LNCaP clone FGC (cell line): ENCODE data around the gene GSTA4.

Experiments
- DNase-seq: peaks from one replicate; pipeline ENCODE4 v3.0.0-alpha.2; 2011; ENCODE audit warnings: low read depth
- H3K4me3 ChIP-seq: 2 replicates; pipeline ENCODE4 v1.5.1; 2011; ENCODE audit warnings: mild to moderate bottlenecking, low read depth, low read length, control low read depth
- CTCF ChIP-seq: IDR thresholded peaks from 2 replicates; pipeline ENCODE4 v1.5.1; 2012; ENCODE audit warnings: mild to moderate bottlenecking; ENCODE audit not compliant: control insufficient read depth, insufficient read depth; ENCODE audit errors: extremely low read depth

GSTA4 gene

GRCh38 chr6:52981222-52981900 lies 13.7 kb downstream of the GSTA4 start:
- no peak overlapping the region for H3K4me3 ChIP-seq
- no peak for DNase-seq
- TF ChIP-seq CTCF, result no peak

- no peak for DNase-seq
- H3K4me3 ChIP-seq, result no peak overlapping the region
- TF ChIP-seq CTCF, result no peak
These were observed 18.5 kb downstream of the GSTA4 start for GRCh38 chr6:52976591-52977035.

GRCh38 chr6:52976149-52976548 lies 18.9 kb downstream of the GSTA4 start:
- no peak for DNase-seq
- no peak for TF ChIP-seq CTCF
- H3K4me3 ChIP-seq, result no peak overlapping the region

- no peak for DNase-seq
- no peak for TF ChIP-seq CTCF
These were observed 19.5 kb downstream of the GSTA4 start for GRCh38 chr6:52975580-52975979.

GRCh38 chr6:52972989-52973388 lies 22.1 kb downstream of the GSTA4 start:
- TF ChIP-seq CTCF, result no peak
- no peak for DNase-seq
- no peak overlapping the region for H3K4me3 ChIP-seq

More at GRCh38 chr6:52975580-52975979, 19.5 kb downstream of the GSTA4 start:
- no peak overlapping the region for H3K4me3 ChIP-seq

GRCh38 chr6:52969359-52969758 lies 25.7 kb downstream of the GSTA4 start:
- no peak for DNase-seq
- H3K4me3 ChIP-seq, result no peak overlapping the region
- TF ChIP-seq CTCF, result no peak

- no peak for DNase-seq
- H3K4me3 ChIP-seq, result no peak overlapping the region
These were observed 29.0 kb downstream of the GSTA4 start for GRCh38 chr6:52966101-52966500.

More at GRCh38 chr6:52966101-52966500, 29.0 kb downstream of the GSTA4 start:
- TF ChIP-seq CTCF, result no peak
